DND-41 (cell line): ENCODE results near the gene RAD52.

ENCODE experiments used
- ATAC-seq: fragments of 200-7000 bp; cut with Tn5 transposase; 3 replicates; pipeline ENCODE4 v1.9.1; 2021; ENCODE audit warnings: low read depth; ENCODE audit not compliant: insufficient read depth
- DNase-seq: peaks from one replicate; pipeline ENCODE4 v3.0.0-alpha.2; 2020
- H2AFZ ChIP-seq: 2 replicates; pipeline ENCODE4 v1.6.0; 2012; ENCODE audit warnings: low read depth, low read length
- H3K27ac ChIP-seq: 2 replicates; pipeline ENCODE4 v1.5.1; 2012; ENCODE audit warnings: low read length, inconsistent platforms
- H3K27me3 ChIP-seq: fragments of 200-600 bp; sonication (generic); 2 replicates; pipeline ENCODE4 v1.6.0; 2012; ENCODE audit warnings: low read length, mild to moderate bottlenecking, inconsistent platforms; ENCODE audit not compliant: insufficient read depth, poor library complexity
- H3K36me3 ChIP-seq: 2 replicates; pipeline ENCODE4 v1.5.1; 2012; ENCODE audit warnings: low read length, inconsistent platforms; ENCODE audit not compliant: insufficient read depth
- H3K4me1 ChIP-seq: 2 replicates; pipeline ENCODE4 v1.5.1; 2012; ENCODE audit warnings: mild to moderate bottlenecking, low read length; ENCODE audit not compliant: insufficient read depth
- H3K4me2 ChIP-seq: 2 replicates; pipeline ENCODE4 v1.6.0; 2012; ENCODE audit warnings: mild to moderate bottlenecking, moderate library complexity, low read length, inconsistent platforms; ENCODE audit not compliant: insufficient read depth
- H3K4me3 ChIP-seq, 2 experiments: fragments of 200-600 bp in 1 of 2; shearing (Covaris generic) in 1 of 2; 2 replicates each; pipeline ENCODE4 v1.5.1; 2012 to 2016; ENCODE audit warnings: inconsistent platforms in 2 of 2, low read length in 2 of 2, mild to moderate bottlenecking in 2 of 2, low read depth in 1 of 2, moderate library complexity in 1 of 2
- H3K79me2 ChIP-seq: 2 replicates; pipeline ENCODE4 v1.6.0; 2012; ENCODE audit warnings: low read length, inconsistent platforms; ENCODE audit not compliant: insufficient read depth
- H3K9ac ChIP-seq: 2 replicates; pipeline ENCODE4 v1.6.0; 2012; ENCODE audit warnings: low read depth, mild to moderate bottlenecking, inconsistent platforms, low read length, moderate library complexity
- H3K9me3 ChIP-seq: 2 replicates; pipeline ENCODE4 v1.5.1; 2012; ENCODE audit warnings: low read length, moderate library complexity, mild to moderate bottlenecking, inconsistent platforms; ENCODE audit not compliant: insufficient read depth, severe bottlenecking
- H4K20me1 ChIP-seq: 2 replicates; pipeline ENCODE4 v1.6.0; 2012; ENCODE audit warnings: low read length; ENCODE audit not compliant: insufficient read depth
- CTCF ChIP-seq: IDR thresholded peaks from 2 replicates; pipeline ENCODE4 v1.5.1; 2012; ENCODE audit warnings: borderline replicate concordance, low read length, moderate library complexity, mild to moderate bottlenecking; ENCODE audit not compliant: poor library complexity, severe bottlenecking; ENCODE audit errors: extremely low read depth
- EZH2 ChIP-seq: IDR thresholded peaks from 3 replicates; pipeline ENCODE4 v1.6.1; 2012; ENCODE audit warnings: borderline replicate concordance, low read depth, mild to moderate bottlenecking, moderate library complexity, low read length, inconsistent platforms; ENCODE audit not compliant: severe bottlenecking

Gene RAD52

GRCh38 chr12:911191-911826 is 38.2 kb downstream of the RAD52 start:
- Histone ChIP-seq H3K36me3 (peaks cover 92% of the 10 kb centered on the region), H3K4me3 (no peak overlapping the region), H3K4me2 (no peak overlapping the region), H3K79me2 (peaks cover 5% of the 10 kb centered on the region; the same call in 1 of the 2 replicates), H2AFZ (no peak overlapping the region), H3K9ac (no peak overlapping the region), H3K9me3 (no peaks in the 10 kb centered on the region), H3K4me1 (peaks cover 17% of the 10 kb centered on the region), H3K27me3 (no peaks in the 10 kb centered on the region), H3K27ac (no peak overlapping the region), H4K20me1 (0 out of 2 replicates have a peak, but pooled peaks cover 15% of the 10 kb centered on the region)
- no peak for DNase-seq
- no peak for TF ChIP-seq EZH2
- TF ChIP-seq CTCF = no peak
- ATAC-seq = no peak

- H3K79me2 ChIP-seq = peaks cover 5% of the 10 kb centered on the region; the same call in 1 of the 2 replicates
- H3K36me3 ChIP-seq = peaks cover 96% of the 10 kb centered on the region
- peaks cover 17% of the 10 kb centered on the region for H4K20me1 ChIP-seq
- H3K27me3 ChIP-seq = no peaks in the 10 kb centered on the region
- no peak overlapping the region for H3K9ac ChIP-seq
- no peak overlapping the region for H3K4me3 ChIP-seq
- H3K27ac ChIP-seq = no peak overlapping the region
- ATAC-seq = no peak
- H3K4me2 ChIP-seq = no peak overlapping the region
- no peak for TF ChIP-seq CTCF
- no peak for TF ChIP-seq EZH2
- peaks cover 16% of the 10 kb centered on the region for H3K4me1 ChIP-seq
- H3K9me3 ChIP-seq = no peaks in the 10 kb centered on the region
- no peak for DNase-seq
- H2AFZ ChIP-seq = no peak overlapping the region
Observed at GRCh38 chr12:910416-910815, 39.1 kb downstream of the RAD52 start.

GRCh38 chr12:909861-910260 is 39.6 kb downstream of the RAD52 start:
- no peak for DNase-seq
- Histone ChIP-seq H3K4me1 (peaks cover 11% of the 10 kb centered on the region), H3K4me2 (no peak overlapping the region), H3K4me3 (no peak overlapping the region), H2AFZ (no peak overlapping the region), H3K27ac (no peak overlapping the region), H3K79me2 (peaks cover 5% of the 10 kb centered on the region; the same call in 1 of the 2 replicates), H3K9ac (no peak overlapping the region), H4K20me1 (peaks cover 21% of the 10 kb centered on the region), H3K27me3 (no peaks in the 10 kb centered on the region), H3K36me3 (peaks cover 97% of the 10 kb centered on the region), H3K9me3 (no peaks in the 10 kb centered on the region)
- no peak for TF ChIP-seq EZH2
- TF ChIP-seq CTCF = no peak
- no peak for ATAC-seq
